ENCODE measurements around the gene BST2. TPM values are rescaled to one million over a fixed set of nuclear protein-coding genes. Genes with fewer than 3 reads are reported as not detected.

The BST2 gene
- total and polyA plus RNA-seq, 2 of the 8 experiments (the other 6 are each of a cell fraction or from before 2014, with no cell fraction given), result 18.1 to 72.8 TPM

DNA sequence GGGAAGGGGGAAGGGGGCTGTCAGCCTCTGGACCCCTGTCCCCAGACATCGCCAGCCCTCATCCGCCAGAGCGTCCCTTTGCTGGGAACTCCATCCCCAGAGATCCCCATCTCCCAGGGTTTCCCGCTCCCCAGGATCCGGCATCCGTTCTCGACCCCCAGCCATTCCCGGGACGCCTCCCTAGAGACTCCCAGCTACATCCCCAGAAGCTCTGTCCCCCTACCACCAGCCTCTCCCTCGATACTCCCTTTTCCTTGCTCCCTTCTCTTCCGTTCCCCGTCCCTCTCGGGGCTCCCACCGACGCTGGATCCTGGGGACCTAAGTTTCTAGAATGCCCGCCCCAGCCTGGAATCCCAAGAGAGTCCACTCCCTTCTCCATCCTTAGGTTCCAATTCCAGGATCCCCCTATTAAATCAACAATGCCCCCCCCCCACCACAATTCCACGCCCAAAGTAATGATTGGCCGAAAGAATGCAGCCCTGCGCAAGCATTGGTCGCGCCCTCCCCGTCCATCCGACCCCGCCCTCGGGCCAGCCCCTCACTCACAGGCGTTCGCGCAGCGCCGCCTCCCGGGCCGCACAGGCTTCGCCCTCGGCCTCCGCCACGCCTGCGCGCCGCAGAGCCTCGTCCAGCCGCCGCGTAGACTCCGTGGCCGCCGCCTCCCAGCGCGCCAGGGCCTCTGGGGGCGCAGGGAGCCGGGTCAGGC is 14.6 kb downstream of the BST2 start:
- H2BK5ac ChIP-seq (ENCODE audit: low read depth, low read length), result no peak overlapping the region; the same call in 1 of the 2 replicates
- H3K4me2 ChIP-seq (ENCODE audit: insufficient read depth in 1 of 2, low read depth in 2 of 2, low read length in 2 of 2), result peak overlapping the region; percentile 92 to 98
- H2BK120ac ChIP-seq (replicated peaks; ENCODE audit: low read depth, low read length), result peak overlapping the region; percentile 47
- no peak overlapping the region for H2AK5ac ChIP-seq (ENCODE audit: low read depth, low read length)
- H2BK12ac ChIP-seq (ENCODE audit: low read depth, low read length), result no peak overlapping the region
- peak overlapping the region; percentile 19 for H4K5ac ChIP-seq (ENCODE audit: insufficient read length, low read depth, low read length)
- no peaks in the 10 kb centered on the region for H3K79me2 ChIP-seq (ENCODE audit: control insufficient read depth in 1 of 2, insufficient read depth in 2 of 2, low read length in 2 of 2)
- no peak overlapping the region for H3K4ac ChIP-seq (replicated peaks; ENCODE audit: insufficient read length, low read depth, low read length)
- peaks cover 11% of the 10 kb centered on the region for H3K23me2 ChIP-seq (ENCODE audit: low read depth, low read length)
- H3K79me1 ChIP-seq (ENCODE audit: low read depth, low read length), result no peaks in the 10 kb centered on the region
- H2AFZ ChIP-seq (ENCODE audit: low read length), result peak overlapping the region; percentile 63; the same call in 1 of the 2 replicates
- CTCF ChIA-PET (ENCODE audit: partially characterized antibody), result interaction anchor here (0.7 to 13.5 kb wide), 16 partner anchors 9 to 106 kb away, joined by 3 to 153 read pairs (median 4); no protein-coding TSS in a partner anchor
- no peaks in the 10 kb centered on the region for H4K20me1 ChIP-seq (replicated peaks in 1 of 2; ENCODE audit: control insufficient read depth in 1 of 2, insufficient read depth in 2 of 2, low read length in 2 of 2)
- no peaks in the 10 kb centered on the region for H3K9me3 ChIP-seq (ENCODE audit: insufficient read depth in 2 of 2, low read depth in 1 of 2, low read length in 1 of 2)
- DNase-seq (ENCODE audit: low read depth in 1 of 2, low spot score in 2 of 2) (peak; percentile 71 to 92), FAIRE-seq (no peak)
- H3K9ac ChIP-seq (replicated peaks in 1 of 4; ENCODE audit: extremely low read depth in 1 of 4, low read depth in 3 of 4, low read length in 3 of 4), result peak overlapping the region in 1 of 4 experiments; percentile 35; a peak in 2 of 7 replicates
- H3K56ac ChIP-seq (replicated peaks; ENCODE audit: insufficient read length, low read depth, low read length), result no peak overlapping the region
- no peak overlapping the region for H3K14ac ChIP-seq (ENCODE audit: insufficient read length)
- peak overlapping the region; percentile 58 to 75 (median 72) for H3K4me3 ChIP-seq (ENCODE audit: extremely low read depth in 1 of 4, insufficient read depth in 2 of 4, low read depth in 3 of 4, low read length in 4 of 4)
- H3K23ac ChIP-seq (ENCODE audit: insufficient read length), result no peak overlapping the region
- H4K8ac ChIP-seq (ENCODE audit: extremely low read depth, insufficient read depth, low read length), result no peak overlapping the region; the same call in 1 of the 2 replicates
- no peak overlapping the region for H2BK20ac ChIP-seq (ENCODE audit: low read length)
- no peak overlapping the region for H3K27ac ChIP-seq (ENCODE audit: low read depth, low read length)
- no peaks in the 10 kb centered on the region for H3K36me3 ChIP-seq (ENCODE audit: control insufficient read depth in 2 of 4, insufficient read depth in 4 of 4, low read length in 3 of 4)
- peaks cover 0 to 5% (median 0%) of the 10 kb centered on the region in 4 experiments; a peak in 2 of 7 replicates for H3K27me3 ChIP-seq (replicated peaks in 1 of 4; ENCODE audit: control insufficient read depth in 3 of 4, extremely low read depth in 1 of 4, insufficient read depth in 3 of 4, low read length in 3 of 4)
- peaks cover 0 to 7% (median 3%) of the 10 kb centered on the region in 4 experiments; a peak in 5 of 7 replicates for H3K4me1 ChIP-seq (replicated peaks in 1 of 4; ENCODE audit: control insufficient read depth in 3 of 4, insufficient read depth in 4 of 4, low read length in 3 of 4)
- H3K18ac ChIP-seq (ENCODE audit: extremely low read depth, low read length), result peak overlapping the region; percentile 51; the same call in 1 of the 2 replicates
- WGBS, 2 experiments (ENCODE audit: extremely low coverage in 1 of 2, insufficient coverage in 1 of 2, insufficient read length in 1 of 2, insufficient replicate concordance in 2 of 2, low coverage in 1 of 2, low lambda C conversion rate in 2 of 2, missing lambda C conversion rate in 1 of 2), result 0% methylated on average over 31 of the region's 50 CpGs; no CpG with 5 or more reads in 1 of the 2 experiments
- no peak overlapping the region for H2BK15ac ChIP-seq (ENCODE audit: low read length)
- no peak overlapping the region for H4K91ac ChIP-seq (replicated peaks; ENCODE audit: insufficient read length, low read length)
- POLR2A ChIA-PET (ENCODE audit: partially characterized antibody), result interaction anchor here (0.7 to 1.6 kb wide), 4 partner anchors 13 to 34 kb away, joined by 3 to 8 read pairs (median 3); partner anchors contain the start of gene BST2
- TF ChIP-seq RAD21 (IDR thresholded peaks at IDR 0.05 in 1 of 2, conservative IDR thresholded peaks at IDR 0.05 in 1 of 2; ENCODE audit: low read depth in 2 of 2, low read length in 2 of 2), result peak; percentile 56 to 71
- TF ChIP-seq BACH1 (IDR thresholded peaks at IDR 0.05; ENCODE audit: low read length), result peak; percentile 32; the same call in 1 of the 2 replicates
- TF ChIP-seq RXRA (IDR thresholded peaks at IDR 0.05; ENCODE audit: insufficient read depth, low read depth, low read length), result no peak
- TF ChIP-seq TAF1 (IDR thresholded peaks at IDR 0.05; ENCODE audit: low read depth, low read length), result peak; percentile 49; the same call in 1 of the 2 replicates
- TF ChIP-seq, protein P1, sequence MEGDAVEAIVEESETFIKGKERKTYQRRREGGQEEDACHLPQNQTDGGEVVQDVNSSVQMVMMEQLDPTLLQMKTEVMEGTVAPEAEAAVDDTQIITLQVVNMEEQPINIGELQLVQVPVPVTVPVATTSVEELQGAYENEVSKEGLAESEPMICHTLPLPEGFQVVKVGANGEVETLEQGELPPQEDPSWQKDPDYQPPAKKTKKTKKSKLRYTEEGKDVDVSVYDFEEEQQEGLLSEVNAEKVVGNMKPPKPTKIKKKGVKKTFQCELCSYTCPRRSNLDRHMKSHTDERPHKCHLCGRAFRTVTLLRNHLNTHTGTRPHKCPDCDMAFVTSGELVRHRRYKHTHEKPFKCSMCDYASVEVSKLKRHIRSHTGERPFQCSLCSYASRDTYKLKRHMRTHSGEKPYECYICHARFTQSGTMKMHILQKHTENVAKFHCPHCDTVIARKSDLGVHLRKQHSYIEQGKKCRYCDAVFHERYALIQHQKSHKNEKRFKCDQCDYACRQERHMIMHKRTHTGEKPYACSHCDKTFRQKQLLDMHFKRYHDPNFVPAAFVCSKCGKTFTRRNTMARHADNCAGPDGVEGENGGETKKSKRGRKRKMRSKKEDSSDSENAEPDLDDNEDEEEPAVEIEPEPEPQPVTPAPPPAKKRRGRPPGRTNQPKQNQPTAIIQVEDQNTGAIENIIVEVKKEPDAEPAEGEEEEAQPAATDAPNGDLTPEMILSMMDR (IDR thresholded peaks at IDR 0.05; ENCODE audit: control extremely low read depth in 1 of 3, insufficient read depth in 1 of 3, low read depth in 1 of 3, low read length in 3 of 3), result peak; percentile 79 to 87 (median 79)
- TF ChIP-seq TBP (IDR thresholded peaks at IDR 0.05; ENCODE audit: low read depth, low read length), result 0 out of 2 replicates have a peak, but pooled peaks have one; percentile 33
- TF ChIP-seq SAP30 (IDR thresholded peaks at IDR 0.05; ENCODE audit: insufficient read depth, insufficient replicate concordance, low read length), result no peak
- TF ChIP-seq GABPA (IDR thresholded peaks at IDR 0.05; ENCODE audit: borderline replicate concordance, insufficient read depth, low read length), result no peak

All from H1 (cell line).